HepG2 (cell line): ENCODE results near the gene SOX12. TPM values are rescaled to one million over a fixed set of nuclear protein-coding genes. Genes with fewer than 3 reads are reported as not detected.

Experiments
- AFF4 ChIP-seq: sonication (generic); formaldehyde crosslinking; IDR thresholded peaks from 2 replicates; pipeline ENCODE4 v1.4.0; 2020; ENCODE audit warnings: missing genetic modification reagents
- ASH2L ChIP-seq: fragments of 300-600, 200-600 bp; sonication (generic); IDR thresholded peaks from 2 replicates; pipeline ENCODE4 v1.7.0; 2017; ENCODE audit warnings: low read depth, mild to moderate bottlenecking, moderate library complexity, mixed read lengths, low read length; ENCODE audit not compliant: insufficient read length
- ATF7-NPFF ChIP-seq: sonication (generic); formaldehyde crosslinking; IDR thresholded peaks from 2 replicates; pipeline ENCODE4 v1.8.1; 2023; ENCODE audit warnings: mild to moderate bottlenecking, low read depth, missing genetic modification reagents, moderate library complexity
- ELF3 ChIP-seq: IDR thresholded peaks from 2 replicates; pipeline ENCODE4 v1.6.1; 2016; ENCODE audit warnings: missing genetic modification reagents, missing compliant biosample characterization
- HCFC1 ChIP-seq: fragments of 150-350 bp; IDR thresholded peaks from 2 replicates; pipeline ENCODE4 v1.6.1; 2014; ENCODE audit warnings: low read depth, low read length
- HIVEP1 ChIP-seq: sonication (generic); formaldehyde crosslinking; IDR thresholded peaks from 2 replicates; pipeline ENCODE4 v1.4.0; 2020; ENCODE audit warnings: mild to moderate bottlenecking, missing genetic modification reagents
- MNT ChIP-seq: fragments of 450-650 bp; IDR thresholded peaks from 2 replicates; pipeline ENCODE4 v1.6.1; 2016
- MTF1 ChIP-seq: sonication (generic); formaldehyde crosslinking; IDR thresholded peaks from 2 replicates; pipeline ENCODE4 v1.5.0; 2020; ENCODE audit warnings: missing genetic modification reagents
- NCOA2 ChIP-seq: sonication (generic); formaldehyde crosslinking; IDR thresholded peaks from 2 replicates; pipeline ENCODE4 v1.8.0; 2022; ENCODE audit warnings: inconsistent platforms
- PCBP1 ChIP-seq: fragments of 200-400 bp; formaldehyde crosslinking; IDR thresholded peaks from 2 replicates; pipeline ENCODE4 v1.6.1; 2017; ENCODE audit warnings: mild to moderate bottlenecking, low read depth, low read length, borderline replicate concordance
- PITX1 ChIP-seq: sonication (generic); formaldehyde crosslinking; IDR thresholded peaks from 2 replicates; pipeline ENCODE4 v1.5.1; 2020; ENCODE audit warnings: mild to moderate bottlenecking, missing genetic modification reagents
- ZBTB20 ChIP-seq: sonication (generic); formaldehyde crosslinking; IDR thresholded peaks from 2 replicates; pipeline ENCODE4 v1.8.1; 2023; ENCODE audit warnings: missing genetic modification reagents, low read depth, mild to moderate bottlenecking, borderline replicate concordance
- ZBTB3 ChIP-seq: sonication (generic); formaldehyde crosslinking; IDR thresholded peaks from 2 replicates; pipeline ENCODE4 v1.4.0; 2020; ENCODE audit warnings: low read depth, mild to moderate bottlenecking, moderate library complexity, missing genetic modification reagents, borderline replicate concordance
- ZFP36 ChIP-seq: fragments of 150-350 bp; IDR thresholded peaks from 2 replicates; pipeline ENCODE4 v1.6.1; 2018; ENCODE audit warnings: borderline replicate concordance, low read length, low read depth; ENCODE audit not compliant: partially characterized antibody
- ZFP36L1 ChIP-seq: sonication (generic); formaldehyde crosslinking; IDR thresholded peaks from 2 replicates; pipeline ENCODE4 v1.8.0; 2022; ENCODE audit warnings: mild to moderate bottlenecking, missing genetic modification reagents, moderate library complexity
- ZHX1 ChIP-seq: sonication (generic); formaldehyde crosslinking; IDR thresholded peaks from 2 replicates; pipeline ENCODE4 v1.8.1; 2022; ENCODE audit warnings: low read depth, mild to moderate bottlenecking, missing genetic modification reagents
- ZNF20 ChIP-seq: sonication (generic); formaldehyde crosslinking; IDR thresholded peaks from 2 replicates; pipeline ENCODE4 v1.4.0; 2020; ENCODE audit warnings: mild to moderate bottlenecking, moderate library complexity, missing genetic modification reagents
- ZNF550 ChIP-seq: sonication (generic); formaldehyde crosslinking; IDR thresholded peaks from 2 replicates; pipeline ENCODE4 v1.4.0; 2020; ENCODE audit warnings: mild to moderate bottlenecking, missing genetic modification reagents, borderline replicate concordance
- ZNF713 ChIP-seq: sonication (generic); formaldehyde crosslinking; IDR thresholded peaks from 2 replicates; pipeline ENCODE4 v1.4.0; 2020; ENCODE audit warnings: mild to moderate bottlenecking, missing genetic modification reagents
- polyA plus RNA-seq, 8 experiments: library from polyadenylated mRNA; depleted of rRNA in 3 of 8; stranded (reverse) in 7 of 8; unstranded in 1 of 8; fragments of >200 nt; fragmentation: Illumina TruSeq in 4 of 8; extraction: Trizol in 4 of 8; gene quantifications; 2 replicates each; pipeline versions ENCODE4 v1.2.1 to v1.2.3, GENCODE V29; 2011 to 2016; ENCODE audit warnings: low read depth in 4 of 8, missing spikeins in 1 of 8, mixed read lengths in 1 of 8; ENCODE audit not compliant: insufficient read depth in 1 of 8
- total RNA-seq, 5 experiments: library from RNA; depleted of rRNA; stranded (reverse); fragments of >200 nt; fragmentation: Illumina TruSeq; extraction: Trizol; gene quantifications; 2 replicates each; pipeline ENCODE4 v1.2.3, GENCODE V29; 2016; ENCODE audit warnings: low read depth in 1 of 5

SOX12 gene
- total and polyA plus RNA-seq, 2 of the 13 experiments (the other 11 are each of a cell fraction or from before 2014, with no cell fraction given): 10.0 to 18.7 TPM

- TF ChIP-seq ELF3 (CRISPR knock-in tag) (peak; percentile 87), PITX1 (peak; percentile 84), ZFP36L1 (peak; percentile 94), HCFC1 (no peak; the same call in 1 of the 2 replicates), PCBP1 (0 out of 2 replicates have a peak, but pooled peaks have one; percentile 34), ZFP36 (no peak), AFF4 (CRISPR knock-in tag) (no peak; the same call in 1 of the 2 replicates), MTF1 (peak; percentile 93), ZNF713 (CRISPR knock-in tag) (peak; percentile 95; the same call in 1 of the 2 replicates), ZNF20 (CRISPR knock-in tag) (no peak), ATF7-NPFF (CRISPR knock-in tag) (peak; percentile 99), MNT (peak; percentile 96), ZNF550 (CRISPR knock-in tag) (peak; percentile 97), ZHX1 (peak; percentile 95), ASH2L (peak; percentile 73), ZBTB3 (CRISPR knock-in tag) (no peak; the same call in 1 of the 2 replicates), ZBTB20 (peak; percentile 92), HIVEP1 (CRISPR knock-in tag) (peak; percentile 88; the same call in 1 of the 2 replicates), NCOA2 (CRISPR knock-in tag) (peak; percentile 78)
Observed at GRCh38 chr20:324177-325044, 941 bp upstream of the SOX12 start (continued).
